H7 (cell line): ENCODE data around the gene TMEM186. TPM values are rescaled to one million over a fixed set of nuclear protein-coding genes. Genes with fewer than 3 reads are reported as not detected.
A peak's percentile ranks its signal among the peaks of the same experiment; 100 is the strongest.
"Not testable (repeated sequence)": the region's sequence is repeated elsewhere in the genome, so short reads cannot be mapped to it uniquely, and the experiment has no call there.

Experiments used
- DNase-seq: peaks from one replicate; pipeline ENCODE4 v3.0.0; 2012
- H3K27me3 ChIP-seq: 2 replicates; pipeline ENCODE4 v1.6.0; 2011; ENCODE audit warnings: mild to moderate bottlenecking, low read length; ENCODE audit not compliant: control insufficient read depth, insufficient read depth
- H3K36me3 ChIP-seq: replicated peaks from 2 replicates; pipeline ENCODE4 v1.5.1; 2011; ENCODE audit warnings: low read length; ENCODE audit not compliant: control insufficient read depth, insufficient read depth
- H3K4me3 ChIP-seq: 2 replicates; pipeline ENCODE4 v1.5.1; 2011; ENCODE audit warnings: low read depth, mild to moderate bottlenecking, control low read depth, low read length, moderate library complexity; ENCODE audit not compliant: insufficient read depth
- total RNA-seq: library from RNA; depleted of rRNA; stranded (reverse); fragments of >200 nt; shearing (Covaris generic); gene quantifications from 2 replicates; pipeline ENCODE4 v1.2.3, GENCODE V29; 2014

The TMEM186 gene
- total RNA-seq, 1 experiment from 2014 or later, result 8.2 TPM

- no peak for DNase-seq
- H3K36me3 ChIP-seq, result peaks cover 28% of the 10 kb centered on the region
- no peak overlapping the region for H3K4me3 ChIP-seq
- H3K27me3 ChIP-seq, result no peaks in the 10 kb centered on the region
These were observed 22.1 kb upstream of the TMEM186 start for GRCh38 chr16:8819411-8820034.

DNA sequence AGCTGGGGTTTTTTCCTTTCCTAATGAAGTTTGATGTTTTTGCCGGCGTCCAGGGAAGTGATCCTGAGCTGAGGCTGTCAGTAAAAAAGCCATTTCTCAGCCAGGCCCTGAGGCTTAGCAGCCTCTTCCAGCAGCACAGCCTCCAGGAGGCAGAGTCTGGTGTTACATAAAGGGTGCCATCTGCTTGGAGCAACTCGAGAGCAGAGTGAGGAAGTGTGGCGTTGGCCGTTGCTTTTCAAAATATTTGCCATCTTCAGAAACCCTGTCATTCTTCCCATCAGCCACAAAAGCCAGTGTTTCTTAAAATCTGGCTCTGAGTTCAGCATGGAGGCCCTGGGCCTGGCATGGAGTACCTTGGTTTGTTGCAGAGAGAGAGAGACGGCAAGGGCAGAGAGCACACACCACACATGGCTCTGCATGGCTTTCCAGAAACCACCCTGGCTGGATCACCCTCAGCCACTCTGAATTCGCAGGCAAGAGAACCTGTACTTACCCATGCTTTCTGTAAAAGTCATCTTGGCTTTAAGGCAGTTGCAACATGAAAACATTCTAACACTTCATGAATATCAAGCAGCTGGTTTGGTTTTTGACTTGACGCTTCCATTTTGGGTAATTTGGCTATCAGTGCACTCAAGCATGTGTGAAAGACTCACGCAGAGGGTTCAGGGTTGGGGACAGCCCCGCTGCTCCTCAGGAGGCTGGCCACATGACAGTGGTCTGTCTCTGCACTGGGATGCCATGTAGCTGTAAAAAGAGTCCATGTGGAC lies 21.2 kb upstream of the TMEM186 start:
- DNase-seq, result no peak
- Histone ChIP-seq H3K27me3 (no peaks in the 10 kb centered on the region), H3K36me3 (peaks cover 33% of the 10 kb centered on the region), H3K4me3 (no peak overlapping the region)

DNA sequence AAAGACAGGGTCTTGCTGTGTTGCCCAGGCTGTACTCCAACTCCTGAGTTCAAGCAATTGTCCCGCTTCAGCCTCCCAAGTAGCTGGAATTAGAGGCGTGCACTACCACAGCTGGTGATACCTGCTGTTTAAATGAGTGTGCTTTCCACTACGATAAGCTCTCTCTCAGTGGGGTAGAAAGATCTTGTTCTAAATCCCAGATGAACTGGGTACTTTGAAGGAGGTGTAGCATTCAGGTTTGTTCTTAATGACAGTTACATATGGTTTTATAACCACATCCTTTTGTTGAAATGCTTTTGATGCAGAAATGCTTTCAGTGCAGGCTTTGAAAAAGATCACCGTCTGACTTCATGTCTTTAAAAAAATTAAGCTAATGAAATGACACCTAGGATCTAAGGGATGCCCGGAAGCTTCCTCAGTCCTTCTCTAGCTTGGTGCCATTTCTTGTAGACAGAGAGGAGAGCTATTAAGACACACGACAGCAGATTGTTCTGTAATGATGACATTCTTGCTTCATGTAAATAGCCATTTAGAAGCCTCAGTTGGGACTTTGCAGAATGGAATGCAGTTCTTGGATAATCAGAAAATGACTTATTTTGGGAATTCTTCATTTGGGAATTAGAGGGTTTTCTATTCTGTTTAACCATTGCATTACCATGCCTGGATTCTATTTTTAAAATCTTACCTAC lies 19.7 kb upstream of the TMEM186 start:
- Histone ChIP-seq H3K4me3 (no peak overlapping the region), H3K36me3 (peaks cover 47% of the 10 kb centered on the region), H3K27me3 (no peaks in the 10 kb centered on the region)
- no peak for DNase-seq

DNA sequence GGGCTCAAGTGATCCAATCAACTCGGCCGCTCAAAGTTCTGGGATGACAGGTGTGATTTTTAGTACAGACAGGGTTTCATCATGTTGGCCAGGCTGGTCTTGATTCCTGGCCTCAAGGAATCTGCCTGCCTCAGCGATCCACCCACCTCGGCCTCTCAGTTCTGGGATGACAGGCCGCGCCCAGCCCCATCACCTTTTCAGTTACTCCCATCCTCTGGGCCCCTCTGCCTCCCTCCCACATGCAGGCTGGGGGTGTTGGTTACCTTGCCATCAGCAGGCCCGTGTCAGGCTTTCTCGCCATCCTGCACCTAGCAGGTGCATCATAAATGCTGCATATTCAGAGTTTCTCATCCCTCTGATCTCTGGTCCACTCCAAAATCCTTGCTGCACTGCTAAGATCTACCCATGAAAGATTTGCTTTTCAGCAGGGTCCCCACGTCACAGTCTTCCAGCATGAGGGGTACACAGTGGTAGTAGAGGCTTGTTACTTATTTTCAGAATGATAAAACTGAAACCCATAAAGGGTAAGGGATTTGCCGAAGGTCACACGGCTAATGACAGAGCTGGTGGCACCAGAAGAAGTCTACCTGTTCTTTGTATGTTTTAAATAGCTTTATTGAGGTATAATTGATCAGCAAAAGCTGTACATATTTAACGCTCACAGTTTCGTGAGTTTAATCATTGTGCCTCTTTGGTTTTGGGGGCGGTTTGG lies 16.8 kb upstream of the TMEM186 start:
- Histone ChIP-seq H3K27me3 (no peaks in the 10 kb centered on the region), H3K4me3 (no peak overlapping the region), H3K36me3 (peaks cover 49% of the 10 kb centered on the region)
- no peak for DNase-seq

DNA sequence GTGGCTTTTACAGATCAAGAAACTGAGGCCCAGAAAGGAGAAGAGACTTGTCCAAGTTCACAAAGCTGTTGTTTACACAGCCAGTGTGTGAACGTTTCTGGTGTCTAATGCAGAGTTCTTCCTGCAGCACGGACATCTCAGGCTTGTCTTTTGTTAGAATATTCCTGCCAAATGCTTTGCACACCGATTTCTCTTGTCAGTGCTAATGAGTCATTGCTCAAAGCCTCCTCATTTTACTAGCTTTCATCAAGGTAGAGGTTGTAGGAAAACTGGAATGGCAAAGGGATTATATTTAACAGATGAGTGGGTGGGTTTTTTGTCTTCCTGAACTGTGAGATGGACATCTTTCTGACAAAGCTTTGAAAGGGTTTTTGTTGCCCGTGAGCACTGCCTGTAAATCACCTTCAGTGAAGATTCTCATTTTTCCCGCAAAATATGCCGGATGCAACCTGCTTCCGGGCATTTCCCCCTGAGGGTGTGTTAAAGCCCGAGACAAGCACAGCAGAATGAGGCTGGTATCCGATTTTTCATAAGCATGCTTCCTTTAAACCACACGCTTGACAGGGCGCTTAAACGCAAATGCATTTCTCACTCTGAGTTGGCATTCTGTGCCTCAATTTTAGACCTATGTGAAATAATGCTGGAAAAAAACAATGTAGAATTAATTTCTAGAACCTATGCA lies 14.9 kb upstream of the TMEM186 start:
- Histone ChIP-seq H3K36me3 (peaks cover 53% of the 10 kb centered on the region), H3K27me3 (no peaks in the 10 kb centered on the region), H3K4me3 (no peak overlapping the region)
- no peak for DNase-seq

DNA sequence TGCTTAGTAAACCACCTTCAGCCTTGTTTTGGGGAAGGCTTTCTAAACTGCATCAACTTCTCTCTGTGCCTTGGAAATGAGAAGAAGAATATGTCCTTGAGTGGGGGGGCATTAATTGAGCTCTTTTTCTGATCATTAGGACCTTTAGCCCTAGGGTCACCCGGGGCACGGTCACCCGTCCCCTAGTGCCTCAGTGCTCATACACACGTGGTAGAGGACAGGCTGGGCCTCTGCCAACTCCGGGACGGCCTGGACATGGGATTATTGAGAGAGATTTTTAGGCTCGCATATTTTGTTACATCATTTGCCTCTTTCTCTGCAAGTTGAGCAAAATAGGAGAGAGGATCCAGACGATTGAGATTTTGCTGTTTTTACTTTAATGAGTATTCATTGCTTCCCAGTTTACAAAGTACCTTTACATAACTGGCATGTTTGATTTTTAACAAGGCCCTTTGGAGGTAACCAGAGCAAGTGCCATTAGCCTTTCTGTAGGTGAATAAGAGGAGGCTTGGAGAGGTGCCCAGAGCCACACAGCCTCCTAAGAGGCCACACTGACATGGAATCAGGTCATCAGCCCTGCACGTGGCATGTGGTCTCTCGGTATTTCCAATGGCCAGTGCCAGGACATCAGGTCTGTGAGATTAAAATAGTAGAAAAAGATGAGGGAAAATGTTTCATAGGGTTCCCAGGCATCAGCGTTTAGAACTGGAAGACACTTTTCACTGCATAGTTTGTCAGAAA lies 11.3 kb upstream of the TMEM186 start:
- no peak for DNase-seq
- H3K4me3 ChIP-seq, result no peak overlapping the region
- H3K36me3 ChIP-seq, result peaks cover 50% of the 10 kb centered on the region
- H3K27me3 ChIP-seq, result no peaks in the 10 kb centered on the region

DNA sequence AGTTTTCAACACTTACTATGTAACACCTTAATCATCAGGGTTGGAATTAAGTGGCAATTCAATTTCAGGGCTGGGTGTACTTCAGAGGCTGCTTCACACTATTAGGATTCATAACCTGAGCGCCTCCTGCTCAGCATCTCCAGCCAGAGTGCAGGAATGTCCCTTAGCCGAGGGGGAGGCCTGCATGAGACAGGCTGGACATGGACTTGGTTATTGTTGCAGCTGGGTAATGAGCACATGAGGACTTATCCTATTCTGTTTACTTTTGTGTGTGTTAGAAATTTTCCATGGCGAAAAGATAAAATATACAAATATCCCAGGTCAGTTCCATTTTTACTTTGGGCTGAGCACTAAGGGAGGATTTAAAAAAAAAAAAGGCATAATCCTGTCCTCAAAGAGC lies 10.6 kb upstream of the TMEM186 start:
- H3K36me3 ChIP-seq, result peaks cover 46% of the 10 kb centered on the region
- no peak for DNase-seq

GRCh38 chr16:8807189-8807588 lies 9.8 kb upstream of the TMEM186 start:
- Histone ChIP-seq H3K4me3 (no peak overlapping the region), H3K27me3 (no peaks in the 10 kb centered on the region), H3K36me3 (peaks cover 42% of the 10 kb centered on the region)
- DNase-seq, result no peak

More for the DNA sequence above, 10.6 kb upstream of the TMEM186 start:
- Histone ChIP-seq H3K4me3 (no peak overlapping the region), H3K27me3 (no peaks in the 10 kb centered on the region)

GRCh38 chr16:8806272-8806983 lies 9.0 kb upstream of the TMEM186 start:
- H3K36me3 ChIP-seq, result peaks cover 41% of the 10 kb centered on the region
- no peaks in the 10 kb centered on the region for H3K27me3 ChIP-seq
- H3K4me3 ChIP-seq, result no peak overlapping the region
- no peak for DNase-seq

- DNase-seq, result no peak
- no peaks in the 10 kb centered on the region for H3K27me3 ChIP-seq
- peaks cover 37% of the 10 kb centered on the region for H3K36me3 ChIP-seq
- H3K4me3 ChIP-seq, result no peak overlapping the region
These were observed 6.9 kb upstream of the TMEM186 start for GRCh38 chr16:8804313-8804712.

GRCh38 chr16:8803733-8804132 lies 6.3 kb upstream of the TMEM186 start:
- not testable (repeated sequence) for H3K4me3 ChIP-seq, H3K27me3 ChIP-seq, DNase-seq
- H3K36me3 ChIP-seq, result peaks cover 34% of the 10 kb centered on the region

GRCh38 chr16:8801701-8802100 lies 4.3 kb upstream of the TMEM186 start:
- no peak for DNase-seq
- Histone ChIP-seq H3K4me3 (no peak overlapping the region), H3K36me3 (peaks cover 26% of the 10 kb centered on the region), H3K27me3 (no peaks in the 10 kb centered on the region)

DNA sequence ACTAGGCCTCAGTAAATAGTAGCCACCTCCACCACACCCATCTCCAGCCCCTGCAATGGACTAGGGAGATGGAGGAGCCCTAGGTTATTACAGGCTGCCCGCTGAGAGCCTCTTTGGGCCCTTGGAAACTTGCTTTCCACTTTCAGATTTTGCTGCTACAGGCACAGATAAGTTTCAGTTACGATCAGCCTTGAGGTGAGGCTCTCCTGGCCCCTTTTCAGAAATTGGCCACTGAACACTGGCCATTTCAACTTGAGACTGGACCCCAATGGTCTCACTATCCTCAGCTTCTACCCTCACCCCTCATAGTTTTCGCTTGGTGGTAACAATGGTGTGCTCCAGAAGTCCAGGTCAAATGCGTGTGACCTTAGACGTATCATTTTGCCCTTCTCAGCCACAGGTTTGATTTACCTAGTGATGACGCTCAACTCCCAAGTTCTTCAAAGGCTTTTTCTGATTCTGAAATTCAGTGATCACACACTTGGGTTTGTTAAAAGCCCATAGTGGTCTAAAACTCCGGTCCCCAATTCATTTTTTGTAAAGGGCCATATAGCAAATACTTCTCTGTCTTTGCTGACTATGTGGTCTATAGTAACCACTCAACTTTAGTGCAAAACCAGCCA lies 1.2 kb upstream of the TMEM186 start:
- DNase-seq, result no peak
- Histone ChIP-seq H3K4me3 (peak overlapping the region; percentile 92), H3K36me3 (peaks cover 16% of the 10 kb centered on the region), H3K27me3 (no peaks in the 10 kb centered on the region)
